Esophagus squamous epithelium (tissue), 5 donors: ENCODE results near the gene DPY19L3. TPM values are rescaled to one million over a fixed set of nuclear protein-coding genes. Genes with fewer than 3 reads are reported as not detected.

ENCODE experiments used
- DNase-seq: peaks from one replicate; lab custom pipeline; 2025; lab: John Stamatoyannopoulos, UW
- H3K27ac ChIP-seq, 4 donors: fragments of 200-600 bp; sonication (generic); one replicate each; pipeline ENCODE4 v1.5.1; 2016 to 2019; ENCODE audit warnings: mild to moderate bottlenecking in 1 of 4
- H3K27me3 ChIP-seq, 4 donors: fragments of 200-600 bp; sonication (generic); 1 replicate in 3 of 4; 2 replicates in 1 of 4; pipeline versions ENCODE4 v1.5.1 to v1.6.0; 2017 to 2021; ENCODE audit warnings: antibody characterized with exemption in 1 of 4
- H3K36me3 ChIP-seq, 3 donors: fragments of 200-600 bp; sonication (generic); one replicate each; pipeline ENCODE4 v1.5.1; 2016 to 2019
- H3K4me1 ChIP-seq, 3 donors: fragments of 200-600 bp; sonication (generic); one replicate each; pipeline ENCODE4 v1.5.1; 2017 to 2019
- H3K4me3 ChIP-seq, 4 donors: fragments of 200-600 bp; sonication (generic); 1 replicate in 3 of 4; 2 replicates in 1 of 4; pipeline ENCODE4 v1.5.1; 2016 to 2019; ENCODE audit warnings: mild to moderate bottlenecking in 2 of 4, moderate library complexity in 1 of 4
- H3K9me3 ChIP-seq, 3 donors: fragments of 200-600 bp; sonication (generic); one replicate each; pipeline ENCODE4 v1.5.1; 2016 to 2019
- CTCF ChIP-seq, 6 experiments: fragments of 450-650 bp in 4 of 6; fragments of 200-600 bp in 2 of 6; sonication (generic) in 2 of 6; IDR thresholded peaks; one replicate each; pipeline ENCODE4 v1.5.1; 2016 to 2019; ENCODE audit warnings: antibody characterized with exemption in 6 of 6, mild to moderate bottlenecking in 4 of 6, moderate library complexity in 4 of 6
- POLR2A ChIP-seq, 4 donors: fragments of 450-650 bp; IDR thresholded peaks; one replicate each; pipeline ENCODE4 v1.6.1; 2017; ENCODE audit warnings: antibody characterized with exemption in 4 of 4, mild to moderate bottlenecking in 4 of 4, moderate library complexity in 3 of 4
- WGBS, 2 donors: methylation state at CpG; one replicate each; pipeline ENCODE4 v1.1.5; 2018; 5-methylcytosine and 5-hydroxymethylcytosine counted together
- intact Hi-C: fragments of 100-400 bp; cut with DNase I; formaldehyde crosslinking; loops from one replicate; pipeline ENCODE4 v1.15.0; 2022
- total RNA-seq, 4 donors: library from RNA; depleted of rRNA; stranded (reverse); fragments of >200 nt; gene quantifications; one replicate each; pipeline ENCODE4 v1.1.0, GENCODE V29; 2016
- donor health status: DM: yes; HTN: yes; CAD: no.

DPY19L3 gene
- total RNA-seq, 4 donors from 2014 or later = 5.6 to 22.6 (median 16.6) TPM

GRCh38 chr19:32367063-32367462 is 38.5 kb upstream of the DPY19L3 start:
- TF ChIP-seq POLR2A (IDR thresholded peaks at IDR 0.05) (no peak), CTCF (IDR thresholded peaks at IDR 0.05) (no peak)
- H3K27me3 ChIP-seq = no peaks in the 10 kb centered on the region
- intact Hi-C loops = no loop called here
- no peaks in the 10 kb centered on the region for H3K9me3 ChIP-seq
- 86 to 87% methylated on average over 6 of the region's 6 CpGs for WGBS, 2 donors
- H3K27ac ChIP-seq = no peak overlapping the region
- H3K4me3 ChIP-seq = no peak overlapping the region
- DNase-seq = no peak
- H3K36me3 ChIP-seq = peaks cover 0 to 86% (median 0%) of the 10 kb centered on the region in 3 donors
- H3K4me1 ChIP-seq = peaks cover 18 to 23% (median 19%) of the 10 kb centered on the region in 3 donors

GRCh38 chr19:32367948-32368536 is 37.5 kb upstream of the DPY19L3 start:
- no peaks in the 10 kb centered on the region for H3K9me3 ChIP-seq
- H3K4me1 ChIP-seq = peaks cover 8 to 15% (median 9%) of the 10 kb centered on the region in 3 donors
- H3K4me3 ChIP-seq = no peak overlapping the region
- H3K27ac ChIP-seq = no peak overlapping the region
- peaks cover 0 to 89% (median 6%) of the 10 kb centered on the region in 3 donors for H3K36me3 ChIP-seq
- intact Hi-C loops = no loop called here
- WGBS, 2 donors = 67 to 90% methylated on average over 1 of the region's 3 CpGs
- DNase-seq = no peak
- no peaks in the 10 kb centered on the region for H3K27me3 ChIP-seq
- no peak for TF ChIP-seq CTCF (IDR thresholded peaks at IDR 0.05)
- TF ChIP-seq POLR2A (IDR thresholded peaks at IDR 0.05) = no peak

- intact Hi-C loops = no loop called here
- peaks cover 0 to 89% (median 6%) of the 10 kb centered on the region in 3 donors for H3K36me3 ChIP-seq
- 83 to 90% methylated on average over 2 of the region's 2 CpGs for WGBS, 2 donors
These were observed 36.8 kb upstream of the DPY19L3 start for GRCh38 chr19:32368787-32369186.

GRCh38 chr19:32372726-32373517 is 32.6 kb upstream of the DPY19L3 start:
- H3K9me3 ChIP-seq = no peaks in the 10 kb centered on the region
- no peaks in the 10 kb centered on the region for H3K27me3 ChIP-seq
- 87 to 88% methylated on average over 7 of the region's 7 CpGs for WGBS, 2 donors
- intact Hi-C loops = no loop called here
- TF ChIP-seq CTCF (IDR thresholded peaks at IDR 0.05) (no peak), POLR2A (IDR thresholded peaks at IDR 0.05) (no peak)
- no peak for DNase-seq
- peaks cover 0 to 18% (median 15%) of the 10 kb centered on the region in 3 donors for H3K4me1 ChIP-seq
- peak overlapping the region; percentile 14 to 71 (median 48) for H3K27ac ChIP-seq
- H3K36me3 ChIP-seq = peaks cover 0 to 80% (median 10%) of the 10 kb centered on the region in 3 donors
- H3K4me3 ChIP-seq = no peak overlapping the region

More at GRCh38 chr19:32368787-32369186, 36.8 kb upstream of the DPY19L3 start:
- no peak overlapping the region for H3K4me3 ChIP-seq
- H3K4me1 ChIP-seq = peaks cover 3 to 15% (median 9%) of the 10 kb centered on the region in 3 donors
- no peak overlapping the region for H3K27ac ChIP-seq
- no peaks in the 10 kb centered on the region for H3K9me3 ChIP-seq
- no peak for DNase-seq
- TF ChIP-seq CTCF (IDR thresholded peaks at IDR 0.05) = no peak
- no peak for TF ChIP-seq POLR2A (IDR thresholded peaks at IDR 0.05)
- H3K27me3 ChIP-seq = no peaks in the 10 kb centered on the region
